Right lobe of liver (tissue), 4 donors: ENCODE measurements around the gene PEDS1.

ENCODE experiments used
- CTCF ChIP-seq, 4 donors: fragments of 200-600 bp in 3 of 4; fragments of 450-650 bp in 1 of 4; IDR thresholded peaks; one replicate each; pipeline versions ENCODE4 v1.5.1 to v1.8.0; 2016 to 2022; ENCODE audit warnings: antibody characterized with exemption in 4 of 4, mild to moderate bottlenecking in 2 of 4
- POLR2A ChIP-seq: fragments of 450-650 bp; IDR thresholded peaks from one replicate; pipeline ENCODE4 v1.6.1; 2017; ENCODE audit warnings: antibody characterized with exemption, mild to moderate bottlenecking
- donor health status: DM: no; HTN: no; CAD: no.
- donor health status: DM: no; HTN: no; CAD: no.
- donor health status: DM: no; HTN: yes; CAD: no.

- no peak for TF ChIP-seq CTCF (IDR thresholded peaks at IDR 0.05)
- peak; percentile 31 for TF ChIP-seq POLR2A
Measured at GRCh38 chr20:50194831-50195523, 41.5 kb upstream of the PEDS1 start.
